ENCODE data around the gene KRT81.

The KRT81 gene

GRCh38 chr12:52256584-52256935 lies 34.8 kb downstream of the KRT81 start:
- H3K36me3 ChIP-seq (ENCODE audit: low read depth): no peaks in the 10 kb centered on the region
- ATAC-seq (ENCODE audit: low read depth): no peak
- no peak overlapping the region for H3K27ac ChIP-seq (ENCODE audit: poor library complexity, severe bottlenecking)
- no peaks in the 10 kb centered on the region for H3K9me3 ChIP-seq (ENCODE audit: severe bottlenecking)
- peak; percentile 30 for DNase-seq (ENCODE audit: low spot score)
- H3K4me3 ChIP-seq (ENCODE audit: severe bottlenecking): no peak overlapping the region
- TF ChIP-seq CTCF (IDR thresholded peaks at IDR 0.05; ENCODE audit: poor library complexity, severe bottlenecking): no peak
- no peaks in the 10 kb centered on the region for H3K4me1 ChIP-seq (ENCODE audit: insufficient read depth, poor library complexity, severe bottlenecking)
- H3K27me3 ChIP-seq (ENCODE audit: insufficient read depth, poor library complexity, severe bottlenecking): no peaks in the 10 kb centered on the region

GRCh38 chr12:52255926-52256583 lies 35.3 kb downstream of the KRT81 start:
- ATAC-seq (ENCODE audit: low read depth) (no peak), DNase-seq (ENCODE audit: low spot score) (peak; percentile 29)
- Histone ChIP-seq H3K36me3 (ENCODE audit: low read depth) (no peaks in the 10 kb centered on the region), H3K27ac (ENCODE audit: poor library complexity, severe bottlenecking) (no peak overlapping the region), H3K4me1 (ENCODE audit: insufficient read depth, poor library complexity, severe bottlenecking) (no peaks in the 10 kb centered on the region), H3K9me3 (ENCODE audit: severe bottlenecking) (no peaks in the 10 kb centered on the region), H3K4me3 (ENCODE audit: severe bottlenecking) (no peak overlapping the region), H3K27me3 (ENCODE audit: insufficient read depth, poor library complexity, severe bottlenecking) (no peaks in the 10 kb centered on the region)
- no peak for TF ChIP-seq CTCF (IDR thresholded peaks at IDR 0.05; ENCODE audit: poor library complexity, severe bottlenecking)

- H3K4me1 ChIP-seq (ENCODE audit: insufficient read depth, poor library complexity, severe bottlenecking): no peaks in the 10 kb centered on the region
- no peaks in the 10 kb centered on the region for H3K36me3 ChIP-seq (ENCODE audit: low read depth)
- DNase-seq (ENCODE audit: low spot score) (peak; percentile 16), ATAC-seq (ENCODE audit: low read depth) (no peak)
- no peak for TF ChIP-seq CTCF (IDR thresholded peaks at IDR 0.05; ENCODE audit: poor library complexity, severe bottlenecking)
- no peak overlapping the region for H3K27ac ChIP-seq (ENCODE audit: poor library complexity, severe bottlenecking)
- H3K9me3 ChIP-seq (ENCODE audit: severe bottlenecking): no peaks in the 10 kb centered on the region
- H3K27me3 ChIP-seq (ENCODE audit: insufficient read depth, poor library complexity, severe bottlenecking): no peaks in the 10 kb centered on the region
- no peak overlapping the region for H3K4me3 ChIP-seq (ENCODE audit: severe bottlenecking)
Measured at GRCh38 chr12:52254965-52255751, 36.2 kb downstream of the KRT81 start.

- no peak for TF ChIP-seq CTCF (IDR thresholded peaks at IDR 0.05; ENCODE audit: poor library complexity, severe bottlenecking)
- Histone ChIP-seq H3K27me3 (ENCODE audit: insufficient read depth, poor library complexity, severe bottlenecking) (no peaks in the 10 kb centered on the region), H3K4me3 (ENCODE audit: severe bottlenecking) (no peak overlapping the region), H3K9me3 (ENCODE audit: severe bottlenecking) (no peaks in the 10 kb centered on the region), H3K27ac (ENCODE audit: poor library complexity, severe bottlenecking) (no peak overlapping the region), H3K36me3 (ENCODE audit: low read depth) (no peaks in the 10 kb centered on the region), H3K4me1 (ENCODE audit: insufficient read depth, poor library complexity, severe bottlenecking) (no peaks in the 10 kb centered on the region)
- peak; percentile 42 for DNase-seq (ENCODE audit: low spot score)
- no peak for ATAC-seq (ENCODE audit: low read depth)
Measured at GRCh38 chr12:52254180-52254964, 37.0 kb downstream of the KRT81 start.

Data from RWPE2 (cell line).